Fibroblast of gingiva (primary cell): ENCODE results near the gene NPBWR2.
"Not testable (repeated sequence)": the region's sequence is repeated elsewhere in the genome, so short reads cannot be mapped to it uniquely, and the experiment has no call there.

ENCODE experiments used
- DNase-seq: peaks from one replicate; pipeline ENCODE4 v3.0.0-alpha.2; 2011; ENCODE audit warnings: low read depth

The NPBWR2 gene

GRCh38 chr20:64144144-64144912 is 37.0 kb upstream of the NPBWR2 start:
- no peak for DNase-seq

- no peak for DNase-seq
Measured at GRCh38 chr20:64143018-64143801, 35.8 kb upstream of the NPBWR2 start.

DNA sequence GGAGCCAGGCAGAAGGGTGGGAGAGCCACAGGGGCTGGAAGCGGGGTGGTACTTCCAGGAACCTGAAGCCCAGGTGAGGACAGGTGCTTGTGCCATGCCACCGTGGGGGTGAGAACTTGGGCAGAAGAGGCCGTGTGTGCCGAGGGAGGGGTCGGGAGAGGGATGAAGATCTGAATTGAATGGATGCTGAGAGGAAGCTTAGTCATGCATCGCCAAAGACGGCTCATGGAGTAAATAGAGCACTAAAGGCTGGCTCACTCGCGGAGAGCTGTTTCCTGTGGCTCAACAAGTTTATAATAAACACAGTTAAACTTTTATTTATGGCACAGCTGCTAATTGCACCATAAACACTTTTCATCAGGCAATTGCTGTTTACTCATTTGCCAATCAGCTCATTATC is 35.2 kb upstream of the NPBWR2 start:
- DNase-seq = no peak

DNA sequence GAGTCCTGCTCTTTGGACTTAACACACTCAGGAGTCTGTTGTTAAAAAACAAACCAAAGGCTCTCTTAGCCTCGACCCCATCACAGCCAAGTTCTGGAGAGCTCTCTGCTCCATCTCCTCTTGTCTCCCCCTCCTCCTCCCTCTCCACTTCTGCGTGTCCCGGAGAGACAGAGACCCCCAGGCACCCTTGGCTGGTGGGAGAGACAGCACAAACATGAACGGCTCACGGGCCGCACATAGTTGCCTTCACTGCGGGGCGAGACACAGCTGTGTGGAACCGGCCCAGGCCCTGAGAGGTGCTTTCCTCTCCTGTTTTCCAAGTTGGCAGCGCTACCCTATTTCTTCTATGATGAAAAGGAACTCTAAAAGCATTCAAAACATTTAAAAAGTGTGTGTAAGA is 33.6 kb upstream of the NPBWR2 start:
- no peak for DNase-seq

GRCh38 chr20:64140061-64140931 is 32.9 kb upstream of the NPBWR2 start:
- DNase-seq = no peak

- no peak for DNase-seq
Measured at GRCh38 chr20:64139199-64140060, 32.1 kb upstream of the NPBWR2 start.

DNA sequence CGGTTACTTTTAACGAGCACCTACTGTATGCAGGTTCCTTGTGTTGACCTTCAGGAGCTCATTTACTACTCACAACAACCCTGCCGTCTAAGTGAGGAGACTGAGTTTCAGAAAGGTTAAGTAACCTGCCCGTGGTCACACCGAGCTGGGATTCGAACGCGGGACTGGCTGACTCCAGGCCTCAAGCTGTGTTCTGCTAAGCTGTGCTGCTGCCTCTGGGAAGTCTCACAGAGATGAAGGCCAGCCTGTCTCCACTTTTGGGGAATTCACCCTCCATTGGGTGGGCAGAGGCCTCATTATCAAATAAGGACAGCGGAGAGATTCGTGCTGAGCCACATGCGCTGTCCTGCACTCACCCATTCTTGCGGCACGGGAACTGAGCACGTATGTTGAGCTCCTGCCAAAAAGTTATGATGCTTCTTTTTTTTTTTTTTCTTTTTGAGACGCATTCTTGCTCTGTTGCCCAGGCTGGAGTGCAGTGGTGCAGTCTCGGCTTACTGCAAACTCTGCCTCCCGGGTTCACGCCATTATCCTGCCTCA is 31.0 kb upstream of the NPBWR2 start:
- no peak for DNase-seq

- no peak for DNase-seq
Measured at GRCh38 chr20:64137598-64138031, 30.2 kb upstream of the NPBWR2 start.

- DNase-seq = no peak
Measured at GRCh38 chr20:64136004-64136710, 28.8 kb upstream of the NPBWR2 start.

DNA sequence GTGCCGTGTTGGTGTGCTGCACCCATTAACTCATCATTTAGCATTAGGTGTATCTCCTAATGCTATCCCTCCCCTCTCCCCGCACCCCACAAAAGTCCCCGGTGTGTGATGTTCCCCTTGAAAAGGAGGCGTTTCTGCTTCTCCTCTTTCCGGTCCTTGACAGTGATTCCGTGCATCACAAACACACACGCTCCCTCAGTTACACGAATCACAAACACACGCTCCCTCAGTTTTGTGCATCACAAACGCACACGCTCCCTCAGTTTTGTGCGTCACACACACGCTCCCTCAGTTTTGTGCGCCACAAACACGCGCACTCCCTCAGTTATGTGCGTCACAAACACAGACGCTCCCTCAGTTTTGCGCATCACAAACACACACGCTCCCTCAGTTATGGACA is 27.4 kb upstream of the NPBWR2 start:
- not testable (repeated sequence) for DNase-seq

DNA sequence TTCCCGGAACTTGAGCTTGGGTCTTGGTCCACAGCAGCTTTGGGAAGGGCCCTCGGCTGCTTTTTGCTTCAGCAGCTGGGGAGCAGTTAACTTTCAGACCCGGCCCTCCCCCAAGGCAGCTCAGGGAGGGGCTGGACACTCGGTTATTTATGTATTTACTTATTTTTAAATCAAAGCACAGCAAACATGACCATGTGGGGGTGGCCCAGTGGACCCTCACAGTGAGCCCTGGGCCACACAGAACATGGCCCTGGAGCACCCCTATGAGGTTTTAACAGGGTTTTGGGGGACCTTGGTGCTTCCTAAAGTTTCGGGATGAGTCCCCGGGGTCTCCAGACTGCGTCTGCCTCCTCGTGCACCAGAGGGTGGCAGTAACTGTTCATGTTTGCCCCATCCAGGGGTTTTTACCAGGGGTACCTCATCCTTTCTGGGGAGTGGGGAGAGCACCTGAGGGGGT is 26.6 kb upstream of the NPBWR2 start:
- no peak for DNase-seq

DNA sequence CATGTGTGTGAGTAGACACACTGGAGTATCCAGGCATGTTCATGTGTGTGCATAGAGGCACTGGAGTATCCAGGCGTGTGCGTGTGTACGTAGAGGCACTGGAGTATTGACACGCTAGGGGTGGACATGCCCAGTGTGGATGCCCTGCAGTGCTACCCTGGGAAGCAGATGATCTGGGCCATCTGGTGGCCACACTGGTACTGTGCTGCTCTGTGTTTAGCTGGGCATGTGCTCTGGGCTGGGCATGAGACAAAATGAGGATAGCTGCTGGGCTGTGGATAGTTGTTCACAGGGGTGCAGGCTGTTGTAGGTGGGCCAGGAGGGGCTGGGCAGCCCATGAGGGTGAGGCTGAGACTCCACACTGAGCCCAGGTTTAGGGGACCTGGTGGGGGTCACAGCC is 24.0 kb upstream of the NPBWR2 start:
- no peak for DNase-seq

GRCh38 chr20:64130876-64131275 is 23.5 kb upstream of the NPBWR2 start:
- DNase-seq = no peak

GRCh38 chr20:64130271-64130670 is 22.9 kb upstream of the NPBWR2 start:
- no peak for DNase-seq

DNA sequence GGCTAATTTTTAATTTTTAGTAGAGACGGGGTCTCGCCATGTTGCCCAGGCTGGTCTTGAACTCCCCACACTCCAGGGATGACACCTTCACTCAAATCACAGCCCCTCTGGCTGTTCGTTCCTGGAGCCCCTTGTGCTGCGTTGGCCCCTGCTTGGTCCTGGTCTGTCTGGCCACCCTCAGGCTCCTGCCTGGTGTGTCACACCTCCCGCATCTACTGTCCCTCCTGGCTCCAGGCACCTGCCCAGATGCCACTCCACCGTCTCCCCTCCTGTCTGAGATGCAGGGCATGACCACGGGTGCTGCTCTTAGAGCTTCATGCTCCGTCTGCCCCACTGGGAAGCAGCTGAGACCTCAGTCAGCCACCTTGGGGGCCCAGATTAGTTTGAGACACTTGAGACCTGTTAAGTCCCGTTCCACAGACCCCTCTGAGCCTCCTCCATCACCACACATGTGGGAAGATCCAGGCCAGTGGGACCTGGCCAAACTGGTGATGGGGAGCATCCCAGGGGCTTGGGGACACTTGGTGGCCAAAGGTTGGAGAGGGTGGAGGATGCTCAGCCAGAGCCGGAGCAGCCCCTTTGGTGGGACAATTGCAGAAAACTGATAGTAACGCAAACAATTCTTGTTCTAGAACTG is 21.9 kb upstream of the NPBWR2 start:
- DNase-seq = no peak

DNA sequence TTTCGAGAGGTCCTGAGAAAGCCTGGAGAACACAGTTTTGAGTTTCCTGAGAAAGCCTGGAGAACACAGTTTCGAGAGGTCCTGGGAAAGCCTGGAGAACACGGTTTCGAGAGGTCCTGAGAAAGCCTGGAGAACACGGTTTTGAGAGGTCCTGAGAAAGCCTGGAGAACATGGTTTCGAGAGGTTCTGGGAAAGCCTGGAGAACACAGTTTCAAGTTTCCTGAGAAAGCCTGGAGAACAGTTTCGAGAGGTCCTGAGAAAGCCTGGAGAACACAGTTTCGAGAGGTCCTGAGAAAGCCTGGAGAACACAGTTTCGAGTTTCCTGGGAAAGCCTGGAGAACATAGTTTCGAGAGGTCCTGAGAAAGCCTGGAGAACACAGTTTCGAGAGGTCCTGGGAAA is 16.2 kb upstream of the NPBWR2 start:
- DNase-seq = not testable (repeated sequence)

DNA sequence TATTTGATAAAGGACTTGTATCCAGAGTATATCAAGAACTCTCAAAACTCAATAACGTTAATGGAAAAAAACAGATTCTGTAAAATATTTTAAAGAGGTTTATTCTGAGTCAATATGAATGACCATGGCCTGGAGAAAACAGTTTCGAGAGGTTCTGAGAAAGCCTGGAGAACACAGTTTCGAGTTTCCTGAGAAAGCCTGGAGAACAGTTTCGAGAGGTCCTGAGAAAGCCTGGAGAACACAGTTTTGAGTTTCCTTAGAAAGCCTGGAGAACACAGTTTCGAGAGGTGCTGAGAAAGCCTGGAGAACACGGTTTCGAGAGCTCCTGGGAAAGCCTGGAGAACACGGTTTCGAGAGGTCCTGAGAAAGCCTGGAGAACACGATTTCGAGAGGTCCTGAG is 15.6 kb upstream of the NPBWR2 start:
- not testable (repeated sequence) for DNase-seq

- DNase-seq = no peak
Measured at GRCh38 chr20:64121586-64121985, 14.2 kb upstream of the NPBWR2 start.

GRCh38 chr20:64119681-64120341 is 12.4 kb upstream of the NPBWR2 start:
- no peak for DNase-seq
